Ovary (tissue), 9 donors: ENCODE measurements around the gene OSER1. TPM values are rescaled to one million over a fixed set of nuclear protein-coding genes. Genes with fewer than 3 reads are reported as not detected.
A peak's percentile ranks its signal among the peaks of the same experiment; 100 is the strongest.
"Not testable (repeated sequence)": the region's sequence is repeated elsewhere in the genome, so short reads cannot be mapped to it uniquely, and the experiment has no call there.

ENCODE experiments used
- DNase-seq, 5 donors: peaks; one replicate each; pipeline ENCODE4 v3.0.0-alpha.2; 2019 to 2020
- H3K27ac ChIP-seq, 2 donors: fragments of 200-600 bp; one replicate each; pipeline versions ENCODE4 v1.5.1 to v1.8.0; 2019 to 2022
- H3K27me3 ChIP-seq: fragments of 200-600 bp; one replicate; pipeline ENCODE4 v1.8.0; 2022
- H3K36me3 ChIP-seq: fragments of 200-600 bp; sonication (generic); one replicate; pipeline ENCODE4 v1.5.1; 2019
- H3K4me1 ChIP-seq: one replicate; pipeline ENCODE4 v1.8.1; 2013; ENCODE audit warnings: mild to moderate bottlenecking, moderate library complexity; ENCODE audit not compliant: insufficient read depth
- H3K4me3 ChIP-seq: fragments of 200-600 bp; sonication (generic); one replicate; pipeline ENCODE4 v1.5.1; 2017
- H3K9me3 ChIP-seq, 2 donors: fragments of 200-600 bp in 1 of 2; sonication (generic) in 1 of 2; one replicate each; pipeline versions ENCODE4 v1.5.1 to v1.8.1; 2013 to 2019; ENCODE audit warnings: mild to moderate bottlenecking in 1 of 2, moderate library complexity in 1 of 2
- CTCF ChIP-seq, 3 donors: fragments of 450-650 bp in 2 of 3; fragments of 200-600 bp in 1 of 3; IDR thresholded peaks; one replicate each; pipeline versions ENCODE4 v1.5.1 to v1.8.0; 2016 to 2022; ENCODE audit warnings: antibody characterized with exemption in 3 of 3, mild to moderate bottlenecking in 1 of 3
- EP300 ChIP-seq: sonication (generic); formaldehyde crosslinking; IDR thresholded peaks from one replicate; pipeline ENCODE4 v1.6.1; 2017; ENCODE audit warnings: antibody characterized with exemption
- POLR2A ChIP-seq: fragments of 450-650 bp; IDR thresholded peaks from one replicate; pipeline ENCODE4 v1.6.1; 2017; ENCODE audit warnings: antibody characterized with exemption, mild to moderate bottlenecking, moderate library complexity
- WGBS, 3 donors: extraction: QIAGEN DNeasy Blood & Tissue Kit in 1 of 3; methylation state at CpG; one replicate each; pipeline versions ENCODE4 v1.1.5 to v1.1.7; 2013 to 2017; 5-methylcytosine and 5-hydroxymethylcytosine counted together
- intact Hi-C, 4 donors: fragments of 100-400 bp; cut with DNase I; formaldehyde crosslinking; loops; one replicate each; pipeline versions ENCODE4 v1.11.0 to v1.15.1; 2022 to 2023
- polyA plus RNA-seq, 2 donors: library from polyadenylated mRNA; stranded (reverse); fragments of 200-250 nt in 1 of 2; fragments of 350-450 nt in 1 of 2; fragmentation: Illumina TruSeq in 1 of 2; extraction: RNeasy Lipid Tissue Mini Kit (QIAGEN cat#74804) in 1 of 2; gene quantifications; one replicate each; pipeline ENCODE4 v1.2.3, GENCODE V29; 2013 to 2014
- total RNA-seq, 7 donors: library from RNA; depleted of rRNA in 2 of 7; stranded (reverse); fragments of >200 nt in 2 of 7; fragmentation: NEBNext Ultra II Directional in 3 of 7; extraction: Animal tissue kit (Norgen Biotek cat#: 25700) in 3 of 7; gene quantifications; one replicate each; pipeline versions ENCODE4 v1.1.0 to v1.2.4, GENCODE V29; 2016 to 2023
- donor health status: DM: no; HTN: no; CAD: no; lungs with moderate emphysema.
- donor health status: DM: no; HTN: no; CAD: no.
- donor health status: Bipolar disorder and iron deficiency.
- donor health status: DM: yes; HTN: yes; CAD: no.
- donor health status: DM: no; HTN: no; CAD: no.
- donor health status: DM: yes; HTN: yes; CAD: no.

OSER1 gene
- total and polyA plus RNA-seq, 9 donors = 27.7 to 55.3 (median 39.5) TPM

- Histone ChIP-seq H3K9me3 (no peaks in the 10 kb centered on the region), H3K27me3 (no peaks in the 10 kb centered on the region), H3K36me3 (no peaks in the 10 kb centered on the region), H3K4me3 (peak overlapping the region; percentile 15), H3K27ac (no peak overlapping the region), H3K4me1 (peaks cover 9% of the 10 kb centered on the region)
- TF ChIP-seq EP300 = no peak
- no peak for TF ChIP-seq POLR2A
- TF ChIP-seq CTCF (IDR thresholded peaks at IDR 0.05) = no peak
- 5 to 6% (median 6%) methylated on average over 31 of the region's 31 CpGs for WGBS, 3 donors
- DNase-seq = peak; percentile 27 to 76 (median 46)
- intact Hi-C loops = no loop called here
Observed at GRCh38 chr20:44247586-44248409, 37.2 kb upstream of the OSER1 start.

GRCh38 chr20:44247131-44247571 is 36.6 kb upstream of the OSER1 start, which contains the start of gene GDAP1L1:
Gene GDAP1L1 (plus strand): TSS chr20:44247308. CDS start chr20:44247335, 27 bp downstream.
- 0 to 2% (median 1%) methylated on average over 32 of the region's 32 CpGs for WGBS, 3 donors
- no peaks in the 10 kb centered on the region for H3K9me3 ChIP-seq
- intact Hi-C loops = no loop called here
- H3K4me3 ChIP-seq = peak within 1 kb of the TSS; percentile 15
- no peak within 1 kb of the TSS for H3K27ac ChIP-seq
- DNase-seq = peak; percentile 30 to 56 (median 40)
- peaks cover 9% of the 10 kb centered on the region for H3K4me1 ChIP-seq
- TF ChIP-seq POLR2A (no peak), EP300 (no peak), CTCF (IDR thresholded peaks at IDR 0.05) (no peak)
- H3K27me3 ChIP-seq = no peaks in the 10 kb centered on the region
- no peaks in the 10 kb centered on the region for H3K36me3 ChIP-seq

GRCh38 chr20:44245977-44246376 is 35.4 kb upstream of the OSER1 start:
- Histone ChIP-seq H3K4me1 (peaks cover 9% of the 10 kb centered on the region), H3K27me3 (no peaks in the 10 kb centered on the region), H3K4me3 (no peak overlapping the region), H3K27ac (no peak overlapping the region), H3K9me3 (no peaks in the 10 kb centered on the region), H3K36me3 (no peaks in the 10 kb centered on the region)
- intact Hi-C loops = no loop called here
- TF ChIP-seq POLR2A (no peak), CTCF (IDR thresholded peaks at IDR 0.05) (no peak), EP300 (no peak)
- WGBS, 3 donors = 61 to 77% (median 65%) methylated on average over 4 of the region's 4 CpGs
- no peak for DNase-seq

- Histone ChIP-seq H3K4me1 (no peaks in the 10 kb centered on the region), H3K36me3 (no peaks in the 10 kb centered on the region), H3K9me3 (no peaks in the 10 kb centered on the region), H3K27ac (no peak overlapping the region), H3K4me3 (no peak overlapping the region), H3K27me3 (no peaks in the 10 kb centered on the region)
- TF ChIP-seq CTCF (IDR thresholded peaks at IDR 0.05) = no peak
- no peak for TF ChIP-seq EP300
- intact Hi-C loops = no loop called here
- DNase-seq = no peak
- 95 to 96% (median 96%) methylated on average over 2 of the region's 2 CpGs for WGBS, 3 donors
Observed at GRCh38 chr20:44241796-44242195, 31.2 kb upstream of the OSER1 start.

GRCh38 chr20:44236840-44237239 is 26.3 kb upstream of the OSER1 start:
- not testable (repeated sequence) for H3K27me3 ChIP-seq, H3K27ac ChIP-seq, H3K4me1 ChIP-seq, H3K9me3 ChIP-seq, DNase-seq, H3K4me3 ChIP-seq, H3K36me3 ChIP-seq
- intact Hi-C loops = loop anchor here in 1 of 4 donors (10.0 kb wide), 1 partner anchor 1112 kb away; no protein-coding TSS in a partner anchor
- WGBS, 3 donors = 65 to 76% (median 72%) methylated on average over 2 of the region's 2 CpGs
